Activated CD8-positive, alpha-beta memory T cell treated with anti-CD3 and anti-CD28 coated beads for 24 hours (primary cell): Measurements from ENCODE around the gene NSUN4.
"Not testable (repeated sequence)": the region's sequence is repeated elsewhere in the genome, so short reads cannot be mapped to it uniquely, and the experiment has no call there.

Experiments used
- DNase-seq: peaks from one replicate; pipeline ENCODE4 v3.0.0-alpha.2; 2020

The NSUN4 gene

GRCh38 chr1:46328182-46328581 lies 12.4 kb upstream of the NSUN4 start:
- not testable (repeated sequence) for DNase-seq

- DNase-seq, result not testable (repeated sequence)
These were observed 10.8 kb upstream of the NSUN4 start for GRCh38 chr1:46329807-46330206.

GRCh38 chr1:46330381-46330780 lies 10.2 kb upstream of the NSUN4 start:
- not testable (repeated sequence) for DNase-seq

- not testable (repeated sequence) for DNase-seq
These were observed 8.6 kb upstream of the NSUN4 start for GRCh38 chr1:46331786-46332540.

- no peak for DNase-seq
These were observed 7.1 kb upstream of the NSUN4 start for GRCh38 chr1:46333300-46334029.

GRCh38 chr1:46334030-46334384 lies 6.6 kb upstream of the NSUN4 start:
- no peak for DNase-seq

- no peak for DNase-seq
These were observed 5.5 kb upstream of the NSUN4 start for GRCh38 chr1:46335081-46335480.

GRCh38 chr1:46337409-46337808 lies 3.2 kb upstream of the NSUN4 start:
- not testable (repeated sequence) for DNase-seq

GRCh38 chr1:46341222-46342083 lies 846 bp downstream of the NSUN4 start:
- DNase-seq, result no peak

- DNase-seq, result no peak
These were observed 1.6 kb downstream of the NSUN4 start for GRCh38 chr1:46342084-46342656.

GRCh38 chr1:46342677-46343350 lies 2.2 kb downstream of the NSUN4 start:
- no peak for DNase-seq

- no peak for DNase-seq
These were observed 2.7 kb downstream of the NSUN4 start for GRCh38 chr1:46343351-46343695.

GRCh38 chr1:46343705-46344104 lies 3.1 kb downstream of the NSUN4 start:
- DNase-seq, result no peak

GRCh38 chr1:46344481-46344880 lies 3.9 kb downstream of the NSUN4 start:
- no peak for DNase-seq

GRCh38 chr1:46345281-46345680 lies 4.7 kb downstream of the NSUN4 start:
- no peak for DNase-seq

GRCh38 chr1:46352363-46352762 lies 11.8 kb downstream of the NSUN4 start:
- no peak for DNase-seq

- not testable (repeated sequence) for DNase-seq
These were observed 15.3 kb downstream of the NSUN4 start for GRCh38 chr1:46355920-46356319.

GRCh38 chr1:46362158-46362557 lies 21.6 kb downstream of the NSUN4 start:
- no peak for DNase-seq

- DNase-seq, result no peak
These were observed 22.5 kb downstream of the NSUN4 start for GRCh38 chr1:46363121-46363520.

- DNase-seq, result no peak
These were observed 24.0 kb downstream of the NSUN4 start for GRCh38 chr1:46364612-46365011.

GRCh38 chr1:46365796-46366195 lies 25.2 kb downstream of the NSUN4 start:
- DNase-seq, result not testable (repeated sequence)

- no peak for DNase-seq
These were observed 26.5 kb downstream of the NSUN4 start for GRCh38 chr1:46367072-46367471.

- not testable (repeated sequence) for DNase-seq
These were observed 27.1 kb downstream of the NSUN4 start for GRCh38 chr1:46367701-46368100.
